Left forelimb (tissue), 1 donor: ENCODE measurements around the gene ZNF425.
"Not testable (repeated sequence)": the region's sequence is repeated elsewhere in the genome, so short reads cannot be mapped to it uniquely, and the experiment has no call there.

ENCODE experiments used
- DNase-seq: peaks from one replicate; pipeline ENCODE4 v3.0.0-alpha.2; 2018; ENCODE audit warnings: low spot score

ZNF425 gene

GRCh38 chr7:149125863-149126661, at the start of gene ZNF425:
TSS of gene ZNF425 (minus strand) at chr7:149126324. CDS start at chr7:149126213, 111 bp downstream.
- peak; percentile 98 for DNase-seq

- no peak for DNase-seq
Measured at GRCh38 chr7:149175150-149175549, 49.0 kb upstream of the ZNF425 start.

- DNase-seq, result no peak
Measured at GRCh38 chr7:149172534-149172920, 46.4 kb upstream of the ZNF425 start.

GRCh38 chr7:149171892-149172533, 45.9 kb upstream of the ZNF425 start:
- DNase-seq, result no peak

GRCh38 chr7:149166630-149167352, 40.7 kb upstream of the ZNF425 start:
- no peak for DNase-seq

GRCh38 chr7:149166142-149166541, 40.0 kb upstream of the ZNF425 start:
- no peak for DNase-seq

- DNase-seq, result no peak
Measured at GRCh38 chr7:149161241-149161848, 35.2 kb upstream of the ZNF425 start.

- DNase-seq, result no peak
Measured at GRCh38 chr7:149156898-149157297, 30.8 kb upstream of the ZNF425 start.

GRCh38 chr7:149154056-149154455, 27.9 kb upstream of the ZNF425 start:
- DNase-seq, result no peak

- DNase-seq, result no peak
Measured at GRCh38 chr7:149153346-149153745, 27.2 kb upstream of the ZNF425 start.

- no peak for DNase-seq
Measured at GRCh38 chr7:149150981-149151380, 24.9 kb upstream of the ZNF425 start.

GRCh38 chr7:149147752-149148653, 21.9 kb upstream of the ZNF425 start:
- peak; percentile 71 for DNase-seq

GRCh38 chr7:149147072-149147751, 21.1 kb upstream of the ZNF425 start, which contains the start of gene ZNF398:
TSS of gene ZNF398 (plus strand) at chr7:149147453. CDS start at chr7:149147743, 290 bp downstream.
- DNase-seq, result peak; percentile 93

- no peak for DNase-seq
Measured at GRCh38 chr7:149145031-149145845, 19.1 kb upstream of the ZNF425 start.

GRCh38 chr7:149144436-149144922, 18.4 kb upstream of the ZNF425 start:
- DNase-seq, result not testable (repeated sequence)

GRCh38 chr7:149141893-149142292, 15.8 kb upstream of the ZNF425 start:
- DNase-seq, result no peak

- DNase-seq, result no peak
Measured at GRCh38 chr7:149140831-149141230, 14.7 kb upstream of the ZNF425 start.

GRCh38 chr7:149136118-149136517, 10.0 kb upstream of the ZNF425 start:
- no peak for DNase-seq

- no peak for DNase-seq
Measured at GRCh38 chr7:149133028-149133710, 7.0 kb upstream of the ZNF425 start.
